Activated T-helper 2 cell treated with anti-CD3 and anti-CD28 coated beads, Interferon-gamma antibody, Interleukin-2, Interleukin-4, amounts not matched to agents 10 μg/mL and 5 μg/mL and 100 μg/mL, durations not matched to agents 14 hours and 24 hours and 36 hours (primary cell): ENCODE results near the gene PADI1. TPM values are rescaled to one million over a fixed set of nuclear protein-coding genes. Genes with fewer than 3 reads are reported as not detected.

Source experiments
- DNase-seq: peaks from one replicate; pipeline ENCODE4 v3.0.0; 2021; ENCODE audit warnings: low spot score
- H3K27ac Mint-ChIP-seq: one replicate; pipeline ENCODE4 v1.8.0; 2021; ENCODE audit warnings: mixed read lengths
- H3K27me3 Mint-ChIP-seq: one replicate; pipeline ENCODE4 v1.8.0; 2021; ENCODE audit warnings: low read depth, mixed read lengths
- H3K36me3 Mint-ChIP-seq: one replicate; pipeline ENCODE4 v1.8.0; 2021; ENCODE audit warnings: low read depth, mixed read lengths
- H3K4me1 Mint-ChIP-seq: one replicate; pipeline ENCODE4 v1.8.0; 2021; ENCODE audit warnings: low read depth, mixed read lengths
- H3K4me3 Mint-ChIP-seq: one replicate; pipeline ENCODE4 v1.8.0; 2021; ENCODE audit warnings: low read depth, mild to moderate bottlenecking, moderate library complexity, mixed read lengths
- H3K9me3 Mint-ChIP-seq: one replicate; pipeline ENCODE4 v1.8.0; 2021; ENCODE audit warnings: mixed read lengths
- intact Hi-C: fragments of 100-400 bp; cut with micrococcal nuclease; formaldehyde crosslinking; loops from one replicate; pipeline ENCODE4 v1.15.1; 2023
- total RNA-seq: library from RNA; stranded (reverse); gene quantifications from 2 replicates; pipeline ENCODE4 v1.2.3, GENCODE V29; 2022

PADI1 gene, protein sequence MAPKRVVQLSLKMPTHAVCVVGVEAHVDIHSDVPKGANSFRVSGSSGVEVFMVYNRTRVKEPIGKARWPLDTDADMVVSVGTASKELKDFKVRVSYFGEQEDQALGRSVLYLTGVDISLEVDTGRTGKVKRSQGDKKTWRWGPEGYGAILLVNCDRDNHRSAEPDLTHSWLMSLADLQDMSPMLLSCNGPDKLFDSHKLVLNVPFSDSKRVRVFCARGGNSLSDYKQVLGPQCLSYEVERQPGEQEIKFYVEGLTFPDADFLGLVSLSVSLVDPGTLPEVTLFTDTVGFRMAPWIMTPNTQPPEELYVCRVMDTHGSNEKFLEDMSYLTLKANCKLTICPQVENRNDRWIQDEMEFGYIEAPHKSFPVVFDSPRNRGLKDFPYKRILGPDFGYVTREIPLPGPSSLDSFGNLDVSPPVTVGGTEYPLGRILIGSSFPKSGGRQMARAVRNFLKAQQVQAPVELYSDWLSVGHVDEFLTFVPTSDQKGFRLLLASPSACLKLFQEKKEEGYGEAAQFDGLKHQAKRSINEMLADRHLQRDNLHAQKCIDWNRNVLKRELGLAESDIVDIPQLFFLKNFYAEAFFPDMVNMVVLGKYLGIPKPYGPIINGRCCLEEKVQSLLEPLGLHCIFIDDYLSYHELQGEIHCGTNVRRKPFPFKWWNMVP
- not detected in 2 replicates for total RNA-seq

DNA sequence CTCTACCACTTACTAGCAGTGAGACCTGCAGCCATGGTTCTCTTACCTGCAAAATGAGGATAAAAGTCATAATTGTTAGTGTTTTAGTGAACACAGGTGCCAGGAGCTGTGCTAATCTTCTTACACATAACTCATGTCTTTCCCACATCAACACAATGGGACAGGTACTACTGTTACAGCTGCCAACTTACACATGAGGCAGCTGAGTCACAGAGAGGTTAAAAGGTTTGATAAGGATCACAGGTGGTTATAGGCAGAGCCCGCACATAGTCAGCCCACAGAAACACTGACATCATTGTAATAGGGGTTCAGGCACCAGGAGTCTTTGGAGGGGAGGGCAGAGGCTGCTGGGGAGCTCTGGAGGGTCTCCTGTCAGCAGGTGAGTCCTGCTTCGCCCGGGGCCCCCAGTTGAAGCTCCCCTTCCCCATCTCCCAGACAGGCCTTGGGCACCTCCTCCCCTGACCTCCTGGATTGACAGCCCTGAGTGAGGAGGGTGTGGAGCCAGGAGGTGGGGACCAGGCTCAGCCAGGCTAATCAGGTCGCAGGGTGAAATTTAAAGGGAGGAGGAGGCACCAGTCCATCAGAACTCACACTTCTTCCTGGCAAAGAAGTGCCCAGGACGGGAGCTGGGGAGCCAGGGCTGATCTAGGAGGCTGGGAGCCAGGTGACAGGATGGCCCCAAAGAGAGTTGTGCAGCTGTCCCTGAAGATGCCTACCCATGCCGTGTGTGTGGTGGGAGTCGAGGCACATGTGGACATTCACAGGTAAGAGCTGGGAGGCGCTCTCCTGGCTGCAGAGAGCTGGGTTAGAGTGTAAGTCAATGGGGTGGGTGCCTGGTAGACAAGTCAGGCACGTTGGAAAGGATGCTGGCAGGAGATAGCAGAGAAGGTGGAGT, at the start of gene PADI1:
PADI1 (plus strand) TSS at position 583 of the 895 bp plus-strand sequence; CDS start at position 673, 90 bp downstream.
- H3K4me1 Mint-ChIP-seq = peaks cover 36% of the 10 kb centered on the region
- no peak within 1 kb of the TSS for H3K27ac Mint-ChIP-seq
- DNase-seq = no peak
- no peak within 1 kb of the TSS for H3K4me3 Mint-ChIP-seq
- intact Hi-C loops = no loop called here
- no peaks in the 10 kb centered on the region for H3K36me3 Mint-ChIP-seq
- no peaks in the 10 kb centered on the region for H3K9me3 Mint-ChIP-seq
- H3K27me3 Mint-ChIP-seq = peaks cover 7% of the 10 kb centered on the region

DNA sequence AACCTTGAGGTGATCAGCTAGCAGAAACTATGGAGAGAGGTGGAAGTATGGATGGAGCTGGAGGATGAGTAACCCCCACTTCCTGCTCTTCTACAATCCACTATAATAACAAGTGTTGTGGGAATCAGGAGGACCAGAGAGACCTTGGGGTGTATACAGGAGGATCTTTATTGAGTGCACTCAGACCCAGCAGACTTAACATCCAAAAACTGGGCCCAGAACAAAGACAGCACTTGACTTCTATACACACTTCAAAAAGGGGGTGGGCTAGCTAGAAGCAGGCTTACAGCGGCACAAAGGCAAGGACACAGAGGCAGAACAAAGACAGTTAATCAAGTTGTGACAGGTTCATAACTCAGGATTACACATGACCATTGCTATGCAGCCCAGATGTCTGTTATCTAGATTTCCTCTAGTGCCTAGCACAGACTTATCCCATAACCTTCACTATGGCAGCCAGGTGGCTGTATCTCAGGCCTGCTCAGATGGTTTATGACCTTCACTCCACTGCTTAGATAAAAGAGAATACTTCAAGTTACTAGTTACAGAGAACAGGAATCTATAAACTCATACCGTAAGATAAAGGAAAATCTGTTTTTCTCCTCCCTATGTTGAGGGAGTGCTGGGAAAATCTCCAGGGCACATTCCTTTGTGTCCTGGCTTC, 49.5 kb upstream of the PADI1 start:
- Mint-ChIP-seq H3K9me3 (peaks cover 25% of the 10 kb centered on the region), H3K36me3 (no peaks in the 10 kb centered on the region), H3K27me3 (no peaks in the 10 kb centered on the region), H3K27ac (no peak overlapping the region), H3K4me3 (no peak overlapping the region), H3K4me1 (peaks cover 1% of the 10 kb centered on the region)
- intact Hi-C loops = no loop called here
- no peak for DNase-seq

DNA sequence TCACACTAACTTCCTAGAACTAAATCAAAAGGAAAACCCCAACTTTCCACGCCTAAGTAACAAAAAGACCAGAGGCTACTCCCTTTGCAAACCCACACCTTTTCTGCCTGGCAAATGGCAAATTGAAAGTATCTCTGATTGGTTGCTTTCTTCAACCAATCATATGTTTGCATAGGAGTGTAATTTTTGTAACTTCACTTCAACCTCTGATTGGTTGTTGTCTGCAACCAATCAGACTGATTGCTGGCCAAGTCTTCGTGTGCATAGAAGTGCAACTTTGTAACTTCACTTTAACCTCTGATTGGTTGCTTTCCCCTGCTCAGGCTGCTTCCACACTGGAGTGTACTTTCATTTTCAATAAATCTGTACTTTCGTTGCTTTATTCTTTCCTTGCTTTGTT, 48.8 kb upstream of the PADI1 start:
- Mint-ChIP-seq H3K4me1 (peaks cover 1% of the 10 kb centered on the region), H3K27me3 (no peaks in the 10 kb centered on the region), H3K9me3 (peaks cover 25% of the 10 kb centered on the region), H3K27ac (no peak overlapping the region), H3K4me3 (no peak overlapping the region), H3K36me3 (no peaks in the 10 kb centered on the region)
- intact Hi-C loops = no loop called here
- DNase-seq = no peak

DNA sequence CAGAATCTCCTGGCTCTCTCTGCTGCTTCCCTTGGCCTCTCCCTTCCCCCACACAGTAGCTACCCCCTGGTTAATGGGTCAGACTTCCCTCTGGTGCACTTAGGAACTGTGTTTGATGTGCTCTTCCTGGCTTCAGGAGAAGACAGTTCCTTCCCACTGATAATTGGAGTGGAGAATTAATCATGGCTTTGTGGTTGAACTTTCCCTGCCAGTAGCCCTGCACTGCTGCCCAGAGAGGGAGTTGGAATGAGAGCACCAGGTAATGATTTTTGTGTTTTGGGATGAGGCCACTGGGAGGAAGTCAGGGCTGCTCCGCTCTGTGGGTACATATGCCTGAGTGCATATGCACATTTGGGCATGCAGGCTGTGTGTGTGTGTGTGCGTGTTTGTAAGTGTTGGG, 46.0 kb upstream of the PADI1 start:
- Mint-ChIP-seq H3K9me3 (peaks cover 24% of the 10 kb centered on the region), H3K4me3 (no peak overlapping the region), H3K27ac (no peak overlapping the region), H3K36me3 (no peaks in the 10 kb centered on the region), H3K4me1 (peaks cover 3% of the 10 kb centered on the region), H3K27me3 (no peaks in the 10 kb centered on the region)
- DNase-seq = no peak
- intact Hi-C loops = no loop called here

DNA sequence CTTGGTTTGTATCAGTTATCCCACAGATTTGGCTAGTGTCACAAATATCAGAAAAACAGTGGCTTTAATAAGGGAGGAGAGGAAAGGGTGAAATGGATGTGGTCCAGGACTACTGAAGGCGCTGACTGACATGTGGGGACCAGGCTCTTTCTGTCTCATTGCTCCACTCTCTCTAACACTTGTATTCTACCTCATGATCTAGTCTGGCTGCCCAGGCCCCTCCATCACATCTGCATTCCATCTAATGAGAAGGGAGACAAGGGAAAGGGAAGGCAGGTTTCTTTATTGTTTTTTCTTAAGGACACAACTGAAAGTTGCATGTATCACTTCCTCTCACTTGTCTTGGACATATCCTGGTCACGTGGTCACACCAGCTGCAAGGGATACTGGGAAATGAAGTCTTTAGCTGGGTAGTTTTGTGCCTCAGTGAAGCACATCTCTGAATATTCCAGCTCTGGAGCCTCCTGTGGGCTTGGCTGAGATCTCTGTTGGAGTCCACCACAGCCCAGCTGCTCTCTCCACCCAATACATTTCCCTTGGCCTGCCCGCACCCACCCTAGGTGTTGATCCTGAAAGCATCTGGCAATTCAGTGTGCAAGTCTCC, 43.7 kb upstream of the PADI1 start:
- Mint-ChIP-seq H3K27ac (no peak overlapping the region), H3K9me3 (peaks cover 5% of the 10 kb centered on the region), H3K27me3 (no peaks in the 10 kb centered on the region), H3K4me3 (no peak overlapping the region), H3K4me1 (peaks cover 3% of the 10 kb centered on the region), H3K36me3 (no peaks in the 10 kb centered on the region)
- intact Hi-C loops = no loop called here
- DNase-seq = no peak

DNA sequence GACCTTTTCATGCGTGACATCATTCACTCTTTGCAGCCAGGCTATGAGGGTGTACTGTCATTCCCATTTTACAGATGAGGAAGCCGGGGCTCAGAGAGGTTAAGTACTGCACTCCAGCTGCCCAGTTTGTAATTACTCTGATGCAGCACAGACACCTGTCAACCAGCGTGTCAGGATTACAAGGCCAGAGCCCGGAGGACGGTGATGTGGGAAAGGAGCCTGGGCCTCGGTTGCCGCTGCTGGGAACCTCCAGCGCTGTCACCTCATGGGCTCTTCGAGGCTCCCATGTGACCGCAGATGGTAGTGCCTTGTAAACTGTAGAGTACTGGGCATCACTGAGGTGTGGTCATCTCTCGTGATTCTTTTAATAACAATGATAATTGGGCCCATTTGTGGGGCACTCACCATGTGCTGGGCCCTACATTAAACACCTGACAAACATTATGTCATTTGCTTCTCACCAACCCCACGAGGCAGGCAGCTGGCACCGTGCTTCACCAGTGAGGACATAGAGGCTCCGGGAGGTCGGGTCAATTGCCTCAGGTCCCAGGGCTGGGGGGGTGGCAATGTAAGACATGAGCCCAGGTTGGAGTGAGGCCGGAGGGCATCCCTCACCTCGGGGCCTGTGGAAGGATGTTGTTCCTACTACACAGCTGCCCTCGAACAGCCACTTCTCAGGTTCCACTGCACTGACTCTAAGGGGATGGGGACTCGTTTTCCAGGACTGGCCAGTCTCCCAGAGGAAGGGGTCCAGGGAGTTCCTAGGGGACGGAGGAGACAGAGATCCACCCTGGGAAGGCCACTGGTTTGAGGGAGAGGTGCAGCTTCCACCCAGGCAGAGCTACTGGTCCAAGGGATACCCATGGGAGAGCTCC, 42.8 kb upstream of the PADI1 start:
- Mint-ChIP-seq H3K4me1 (peaks cover 2% of the 10 kb centered on the region), H3K36me3 (no peaks in the 10 kb centered on the region), H3K4me3 (no peak overlapping the region), H3K27me3 (no peaks in the 10 kb centered on the region), H3K27ac (no peak overlapping the region), H3K9me3 (no peaks in the 10 kb centered on the region)
- intact Hi-C loops = no loop called here
- DNase-seq = no peak

DNA sequence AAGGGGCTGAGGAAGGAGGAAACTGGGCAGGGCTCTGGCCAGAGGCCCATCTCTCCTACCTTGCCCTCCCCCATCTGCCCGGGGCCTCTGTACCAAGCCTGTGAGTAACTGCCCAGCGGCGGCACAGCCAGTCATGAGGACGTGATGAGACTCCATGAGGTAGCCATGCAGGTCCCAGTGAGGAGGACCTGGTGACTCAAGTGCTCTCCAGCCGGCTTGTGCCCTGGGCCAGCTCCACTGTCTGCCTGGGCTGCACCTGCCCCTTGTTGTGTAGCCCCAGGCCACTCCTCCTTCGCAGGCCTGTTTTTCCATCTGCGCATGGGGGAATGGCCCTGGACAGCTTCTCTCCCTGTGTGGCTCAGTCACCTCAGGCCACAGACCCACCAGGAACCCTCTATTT, 42.0 kb upstream of the PADI1 start:
- Mint-ChIP-seq H3K36me3 (no peaks in the 10 kb centered on the region), H3K4me3 (no peak overlapping the region), H3K27ac (no peak overlapping the region), H3K27me3 (no peaks in the 10 kb centered on the region), H3K9me3 (no peaks in the 10 kb centered on the region), H3K4me1 (peaks cover 2% of the 10 kb centered on the region)
- intact Hi-C loops = no loop called here
- DNase-seq = no peak

DNA sequence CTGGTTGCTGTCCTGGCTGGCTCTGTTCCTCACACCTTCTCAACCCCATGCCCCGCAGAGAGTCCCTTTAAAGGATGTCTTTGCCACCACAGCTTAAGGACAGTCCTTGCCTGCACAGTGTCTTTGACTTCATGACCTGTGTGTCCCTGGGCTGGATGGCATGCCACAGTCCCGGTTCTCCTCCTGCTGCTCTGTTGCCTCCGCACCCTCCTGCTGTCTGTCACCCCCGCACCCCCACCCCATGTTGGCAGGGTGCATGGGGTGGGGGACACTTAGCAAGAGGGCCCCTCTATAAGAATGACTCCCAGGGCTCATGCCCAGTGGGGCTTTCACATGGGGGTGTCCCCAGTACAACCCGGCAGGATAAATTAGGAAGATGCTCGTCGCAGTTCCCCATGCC, 41.6 kb upstream of the PADI1 start:
- H3K4me1 Mint-ChIP-seq = peaks cover 2% of the 10 kb centered on the region
- no peaks in the 10 kb centered on the region for H3K27me3 Mint-ChIP-seq
- no peak overlapping the region for H3K4me3 Mint-ChIP-seq
- H3K36me3 Mint-ChIP-seq = no peaks in the 10 kb centered on the region
- intact Hi-C loops = no loop called here
- H3K27ac Mint-ChIP-seq = no peak overlapping the region
- no peaks in the 10 kb centered on the region for H3K9me3 Mint-ChIP-seq
- no peak for DNase-seq

DNA sequence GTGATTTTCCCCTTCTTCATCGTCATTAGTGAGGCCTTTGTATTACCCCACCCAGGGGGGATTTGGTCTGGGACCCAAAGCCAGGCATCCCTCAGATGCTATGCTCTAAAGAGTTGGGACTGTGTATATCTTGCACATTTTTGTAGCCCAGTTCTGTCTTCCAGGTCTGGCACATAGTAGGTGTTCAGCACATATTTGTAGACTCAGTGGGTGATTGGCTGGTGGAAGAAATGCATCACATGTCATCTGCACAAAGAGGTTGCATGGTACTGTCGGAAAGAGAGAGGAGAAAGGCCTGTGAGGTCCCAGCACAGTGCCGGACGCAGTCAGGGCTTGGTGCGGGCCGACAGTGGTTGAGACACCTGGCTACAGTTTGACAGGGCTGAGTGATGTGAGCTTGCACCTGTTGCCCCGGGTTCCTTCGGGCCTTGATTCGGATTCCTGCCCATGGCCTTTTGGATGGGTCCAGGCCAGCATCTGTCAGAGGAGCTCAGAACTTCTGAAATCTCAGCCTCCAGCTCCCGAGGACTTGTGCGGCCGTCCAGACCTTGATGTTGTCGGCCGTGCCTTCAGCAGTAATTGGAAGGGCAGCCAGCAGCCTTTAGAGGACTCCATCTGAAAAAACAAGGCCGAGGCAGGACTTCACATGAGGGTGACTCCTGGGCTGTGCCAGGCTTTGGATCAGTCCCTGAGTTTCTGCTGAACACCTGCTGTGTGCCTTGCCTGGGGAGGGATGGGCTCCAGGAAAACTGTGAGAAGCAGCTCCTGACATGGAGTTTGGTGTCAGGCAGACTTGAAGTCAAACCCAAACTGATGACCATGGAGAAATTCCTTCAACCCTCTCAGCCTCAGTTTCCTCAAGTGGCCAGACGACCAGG, 40.9 kb upstream of the PADI1 start:
- Mint-ChIP-seq H3K36me3 (no peaks in the 10 kb centered on the region), H3K27ac (no peak overlapping the region), H3K27me3 (no peaks in the 10 kb centered on the region), H3K4me3 (no peak overlapping the region), H3K9me3 (no peaks in the 10 kb centered on the region), H3K4me1 (peaks cover 2% of the 10 kb centered on the region)
- intact Hi-C loops = no loop called here
- DNase-seq = no peak

DNA sequence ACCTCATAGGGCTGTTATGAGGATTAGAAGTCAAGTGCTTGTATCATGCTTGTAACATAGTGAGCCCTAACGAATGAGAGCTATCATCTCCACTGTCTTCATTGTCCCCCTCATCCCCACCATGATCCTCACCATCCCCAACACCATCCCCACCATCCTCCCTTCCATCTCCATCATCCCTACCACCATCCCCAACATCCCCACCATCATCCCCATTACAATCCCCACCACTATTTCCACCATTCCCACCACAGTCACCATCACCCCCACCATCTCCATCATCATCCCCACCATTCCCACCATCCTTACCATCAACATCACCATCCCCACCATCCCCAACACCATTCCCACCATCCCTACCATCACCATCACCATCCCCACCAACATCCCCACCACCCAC, 39.1 kb upstream of the PADI1 start:
- no peak for DNase-seq
- H3K27ac Mint-ChIP-seq = no peak overlapping the region
- no peaks in the 10 kb centered on the region for H3K36me3 Mint-ChIP-seq
- intact Hi-C loops = no loop called here
- no peaks in the 10 kb centered on the region for H3K9me3 Mint-ChIP-seq
- peaks cover 2% of the 10 kb centered on the region for H3K4me1 Mint-ChIP-seq
- no peak overlapping the region for H3K4me3 Mint-ChIP-seq
- H3K27me3 Mint-ChIP-seq = no peaks in the 10 kb centered on the region
